GM12874 (cell line): ENCODE measurements around the gene CRELD2.

ENCODE experiments used
- CTCF ChIP-seq: IDR thresholded peaks from 2 replicates; pipeline ENCODE4 v1.5.1; 2011; ENCODE audit warnings: low read depth, mild to moderate bottlenecking, control low read depth, low read length, moderate library complexity; ENCODE audit not compliant: insufficient read depth

The CRELD2 gene

GRCh38 chr22:49942565-49943404 lies 24.4 kb downstream of the CRELD2 start:
- TF ChIP-seq CTCF: no peak

GRCh38 chr22:49943405-49943765 lies 25.0 kb downstream of the CRELD2 start:
- TF ChIP-seq CTCF: no peak

- TF ChIP-seq CTCF: no peak
Observed at GRCh38 chr22:49943771-49944398, 25.5 kb downstream of the CRELD2 start.

GRCh38 chr22:49944399-49944891 lies 26.0 kb downstream of the CRELD2 start:
- no peak for TF ChIP-seq CTCF

- no peak for TF ChIP-seq CTCF
Observed at GRCh38 chr22:49946612-49947295, 28.3 kb downstream of the CRELD2 start.

- no peak for TF ChIP-seq CTCF
Observed at GRCh38 chr22:49947296-49947622, 28.8 kb downstream of the CRELD2 start.
